ENCODE measurements around the gene KNDC1. TPM values are rescaled to one million over a fixed set of nuclear protein-coding genes. Genes with fewer than 3 reads are reported as not detected.

KNDC1 gene
- total and polyA plus RNA-seq, 8 donors = 2.5 to 10.4 (median 4.0) TPM

DNA sequence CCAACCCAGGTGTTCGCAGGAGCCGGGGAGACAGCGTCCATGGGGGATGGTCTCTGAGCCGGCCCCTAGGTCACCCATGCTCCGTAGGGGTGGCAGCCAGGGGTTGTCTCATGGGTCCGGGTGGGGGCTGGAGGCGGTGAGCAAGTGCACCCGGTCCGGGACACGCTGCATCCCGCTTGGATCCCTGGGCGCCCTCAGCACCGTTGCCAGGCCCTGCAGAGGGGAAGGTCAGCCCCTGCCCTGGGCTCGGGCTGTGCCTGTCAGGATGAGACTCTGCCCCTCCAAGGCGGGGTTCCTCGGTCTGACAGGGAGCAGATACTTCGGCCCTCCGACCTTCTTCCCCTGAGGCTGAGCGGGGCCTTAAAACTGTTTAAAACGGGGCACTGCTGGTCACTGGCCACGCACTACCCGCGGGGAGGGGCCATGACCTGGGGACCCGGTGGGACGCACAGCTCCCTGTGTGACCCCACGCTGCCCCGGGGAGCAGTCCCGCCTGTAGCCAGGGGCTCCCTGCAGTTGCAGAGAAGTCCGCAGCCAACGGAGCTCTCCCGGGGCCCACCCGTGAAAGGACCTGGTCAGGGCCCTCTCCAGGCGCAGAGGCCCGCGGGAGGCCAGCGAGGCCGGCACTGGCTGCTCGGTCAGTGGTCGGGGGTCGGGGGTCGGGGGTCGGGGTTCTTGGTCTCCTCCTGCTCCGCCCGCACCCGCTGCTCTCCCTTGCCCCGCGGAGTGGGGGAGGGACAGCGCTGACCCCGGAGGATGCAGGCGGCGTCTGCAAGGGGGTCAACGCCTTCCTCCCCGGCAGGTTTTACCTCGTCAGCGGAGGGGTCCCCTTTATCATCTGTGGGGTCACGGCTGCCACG, 33.4 kb upstream of the KNDC1 start:
- DNase-seq (peak in 2 of 4 donors; percentile 29 to 74), ATAC-seq (no peak)
- TF ChIP-seq, protein P1, sequence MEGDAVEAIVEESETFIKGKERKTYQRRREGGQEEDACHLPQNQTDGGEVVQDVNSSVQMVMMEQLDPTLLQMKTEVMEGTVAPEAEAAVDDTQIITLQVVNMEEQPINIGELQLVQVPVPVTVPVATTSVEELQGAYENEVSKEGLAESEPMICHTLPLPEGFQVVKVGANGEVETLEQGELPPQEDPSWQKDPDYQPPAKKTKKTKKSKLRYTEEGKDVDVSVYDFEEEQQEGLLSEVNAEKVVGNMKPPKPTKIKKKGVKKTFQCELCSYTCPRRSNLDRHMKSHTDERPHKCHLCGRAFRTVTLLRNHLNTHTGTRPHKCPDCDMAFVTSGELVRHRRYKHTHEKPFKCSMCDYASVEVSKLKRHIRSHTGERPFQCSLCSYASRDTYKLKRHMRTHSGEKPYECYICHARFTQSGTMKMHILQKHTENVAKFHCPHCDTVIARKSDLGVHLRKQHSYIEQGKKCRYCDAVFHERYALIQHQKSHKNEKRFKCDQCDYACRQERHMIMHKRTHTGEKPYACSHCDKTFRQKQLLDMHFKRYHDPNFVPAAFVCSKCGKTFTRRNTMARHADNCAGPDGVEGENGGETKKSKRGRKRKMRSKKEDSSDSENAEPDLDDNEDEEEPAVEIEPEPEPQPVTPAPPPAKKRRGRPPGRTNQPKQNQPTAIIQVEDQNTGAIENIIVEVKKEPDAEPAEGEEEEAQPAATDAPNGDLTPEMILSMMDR (IDR thresholded peaks at IDR 0.05) = no peak
- intact Hi-C loops (cut with DNase I) = loop anchor here in 1 of 2 donors (10.0 kb wide), 1 partner anchor 182 kb away; the partner anchor contains the start of gene CFAP46
- Histone ChIP-seq H3K4me3 (no peak overlapping the region), H3K27me3 (peaks cover 0 to 64% of the 10 kb centered on the region in 2 donors), H3K27ac (no peak overlapping the region), H3K4me1 (no peaks in the 10 kb centered on the region), H3K9me3 (peaks cover 0 to 4% of the 10 kb centered on the region in 2 donors), H3K36me3 (no peaks in the 10 kb centered on the region)

DNA sequence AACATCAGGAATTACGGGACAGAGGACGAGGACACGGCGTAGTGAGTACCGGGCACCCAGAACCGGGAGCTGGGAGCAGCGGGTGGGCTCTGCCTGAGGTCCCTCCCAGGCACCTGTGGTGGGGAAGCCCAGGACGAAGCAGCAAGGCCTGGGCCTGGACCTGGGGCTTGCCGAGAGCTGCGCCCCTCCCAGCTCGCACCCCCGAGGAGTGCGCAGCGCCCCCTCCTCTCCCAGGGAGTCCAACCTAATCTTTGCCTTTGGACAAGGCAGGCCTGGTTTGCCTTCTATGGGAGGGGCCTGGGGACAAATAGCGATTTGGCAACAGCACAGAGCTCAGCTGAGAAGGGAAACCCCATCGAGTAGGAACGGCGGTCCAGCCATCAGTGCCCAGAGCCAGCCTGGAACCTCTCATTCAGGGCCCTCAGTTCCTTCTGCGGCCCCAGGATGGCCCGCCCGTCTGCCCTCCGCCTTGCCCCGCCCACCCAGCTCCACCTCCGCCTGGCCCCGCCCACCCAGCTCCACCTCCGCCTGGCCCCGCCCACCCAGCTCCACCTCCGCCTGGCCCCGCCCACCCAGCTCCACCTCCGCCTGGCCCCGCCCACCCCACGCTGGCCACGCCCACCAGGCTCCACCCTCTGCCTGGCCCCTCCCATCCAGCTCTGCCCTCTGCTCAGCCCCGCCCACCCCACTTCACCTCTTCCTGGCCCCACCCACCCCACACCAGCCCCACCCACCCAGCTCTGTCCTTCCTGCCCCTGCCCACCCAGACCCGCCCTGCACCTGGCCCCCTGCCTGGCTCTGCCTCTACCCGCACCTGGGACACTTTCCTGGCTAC, 32.5 kb upstream of the KNDC1 start:
- no peak overlapping the region for H3K27ac ChIP-seq
- TF ChIP-seq, protein P1 (IDR thresholded peaks at IDR 0.05) = no peak
- H3K9me3 ChIP-seq = peaks cover 0 to 4% of the 10 kb centered on the region in 2 donors
- no peaks in the 10 kb centered on the region for H3K36me3 ChIP-seq
- no peaks in the 10 kb centered on the region for H3K4me1 ChIP-seq
- H3K27me3 ChIP-seq = peaks cover 0 to 59% of the 10 kb centered on the region in 2 donors
- ATAC-seq (no peak), DNase-seq (peak in 2 of 4 donors; percentile 23 to 68)
- H3K4me3 ChIP-seq = no peak overlapping the region
- intact Hi-C loops (cut with DNase I) = loop anchor here in 1 of 2 donors (10.0 kb wide), 1 partner anchor 183 kb away; the partner anchor contains the start of gene CFAP46

DNA sequence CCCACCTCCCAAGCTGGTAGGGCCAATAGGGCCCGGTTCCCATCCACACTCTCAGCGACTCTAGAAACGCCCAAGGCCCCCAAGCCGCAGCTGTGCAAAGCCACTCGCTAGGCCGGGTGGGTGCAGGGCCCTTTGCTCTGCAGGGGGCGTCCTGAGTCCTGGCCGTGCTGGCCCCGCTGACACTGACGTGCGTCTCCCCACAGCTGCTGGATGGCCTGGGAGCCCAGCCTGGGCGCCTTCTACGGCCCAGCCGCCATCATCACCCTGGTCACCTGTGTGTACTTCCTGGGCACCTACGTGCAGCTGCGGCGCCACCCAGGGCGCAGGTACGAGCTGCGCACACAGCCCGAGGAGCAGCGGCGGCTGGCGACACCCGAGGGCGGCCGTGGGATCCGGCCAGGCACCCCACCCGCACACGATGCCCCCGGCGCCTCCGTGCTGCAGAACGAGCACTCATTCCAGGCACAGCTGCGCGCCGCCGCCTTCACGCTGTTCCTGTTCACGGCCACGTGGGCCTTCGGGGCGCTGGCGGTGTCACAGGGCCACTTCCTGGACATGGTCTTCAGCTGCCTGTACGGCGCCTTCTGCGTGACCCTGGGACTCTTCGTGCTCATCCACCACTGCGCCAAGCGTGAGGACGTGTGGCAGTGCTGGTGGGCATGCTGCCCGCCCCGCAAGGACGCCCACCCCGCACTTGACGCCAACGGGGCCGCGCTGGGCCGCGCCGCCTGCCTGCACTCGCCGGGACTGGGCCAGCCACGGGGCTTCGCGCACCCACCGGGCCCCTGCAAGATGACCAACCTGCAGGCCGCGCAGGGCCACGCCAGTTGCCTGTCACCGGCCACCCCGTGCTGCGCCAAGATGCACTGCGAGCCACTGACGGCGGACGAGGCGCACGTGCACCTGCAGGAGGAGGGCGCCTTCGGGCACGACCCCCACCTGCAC, 31.6 kb upstream of the KNDC1 start:
- no peak overlapping the region for H3K4me3 ChIP-seq
- peaks cover 0 to 4% of the 10 kb centered on the region in 2 donors for H3K9me3 ChIP-seq
- peaks cover 0 to 50% of the 10 kb centered on the region in 2 donors for H3K27me3 ChIP-seq
- no peaks in the 10 kb centered on the region for H3K4me1 ChIP-seq
- ATAC-seq (no peak), DNase-seq (peak in 2 of 4 donors; percentile 26 to 81)
- TF ChIP-seq, protein P1 (IDR thresholded peaks at IDR 0.05) = no peak
- intact Hi-C loops (cut with DNase I) = loop anchor here in 1 of 2 donors (10.0 kb wide), 1 partner anchor 184 kb away; the partner anchor contains the start of gene CFAP46
- H3K36me3 ChIP-seq = no peaks in the 10 kb centered on the region
- H3K27ac ChIP-seq = no peak overlapping the region

DNA sequence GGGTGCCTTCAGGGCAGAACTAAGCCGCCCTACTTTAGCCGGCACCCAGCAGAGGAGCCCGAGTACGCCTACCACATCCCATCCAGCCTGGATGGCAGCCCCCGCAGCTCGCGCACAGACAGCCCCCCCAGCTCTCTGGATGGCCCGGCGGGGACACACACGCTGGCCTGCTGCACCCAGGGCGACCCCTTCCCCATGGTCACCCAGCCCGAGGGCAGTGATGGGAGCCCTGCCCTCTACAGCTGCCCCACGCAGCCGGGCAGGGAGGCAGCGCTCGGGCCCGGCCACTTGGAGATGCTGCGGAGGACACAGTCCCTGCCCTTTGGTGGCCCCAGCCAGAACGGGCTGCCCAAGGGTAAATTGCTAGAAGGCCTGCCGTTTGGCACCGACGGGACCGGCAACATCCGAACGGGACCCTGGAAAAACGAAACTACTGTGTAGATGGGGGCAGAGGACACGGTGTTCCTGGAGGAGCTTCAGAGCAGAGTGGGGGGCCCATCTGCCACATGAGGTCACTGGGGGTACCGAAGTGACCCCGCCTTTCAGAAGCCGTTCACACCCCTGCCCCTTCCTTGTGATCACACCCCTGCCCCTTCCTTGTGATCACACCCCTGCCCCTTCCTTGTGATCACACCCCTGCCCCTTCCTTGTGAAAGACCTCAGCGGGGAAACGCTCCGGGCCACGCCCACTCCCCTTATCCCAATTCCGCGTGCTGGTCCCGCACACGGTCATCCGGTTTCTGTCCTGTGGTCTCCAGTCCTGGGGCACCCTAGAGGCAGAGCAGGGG, 30.8 kb upstream of the KNDC1 start:
- DNase-seq = peak in 2 of 4 donors; percentile 29 to 68
- ATAC-seq = no peak

More for the DNA sequence above, 30.8 kb upstream of the KNDC1 start:
- peaks cover 0 to 41% of the 10 kb centered on the region in 2 donors for H3K27me3 ChIP-seq
- H3K27ac ChIP-seq = no peak overlapping the region
- no peak overlapping the region for H3K4me3 ChIP-seq
- TF ChIP-seq, protein P1 (IDR thresholded peaks at IDR 0.05) = no peak
- intact Hi-C loops (cut with DNase I) = loop anchor here in 1 of 2 donors (10.0 kb wide), 1 partner anchor 184 kb away; the partner anchor contains the start of gene CFAP46
- H3K36me3 ChIP-seq = no peaks in the 10 kb centered on the region
- H3K4me1 ChIP-seq = no peaks in the 10 kb centered on the region
- H3K9me3 ChIP-seq = peaks cover 0 to 4% of the 10 kb centered on the region in 2 donors

Measured in left lung (tissue), 10 donors.